Hepatocyte (in vitro differentiated cells): Measurements from ENCODE around the gene GPN1. TPM values are rescaled to one million over a fixed set of nuclear protein-coding genes. Genes with fewer than 3 reads are reported as not detected.

Source experiments
- DNase-seq: peaks from one replicate; pipeline ENCODE4 v3.0.0-alpha.2; 2016; ENCODE audit warnings: low spot score
- H2AFZ ChIP-seq: fragments of 200-600 bp; sonication (generic); 2 replicates; pipeline ENCODE4 v1.6.0; 2016; ENCODE audit warnings: antibody characterized with exemption, mild to moderate bottlenecking
- H3K27ac ChIP-seq: fragments of 200-600 bp; sonication (generic); 2 replicates; pipeline ENCODE4 v1.5.1; 2016; ENCODE audit warnings: mild to moderate bottlenecking
- H3K27me3 ChIP-seq: fragments of 200-600 bp; sonication (generic); 2 replicates; pipeline ENCODE4 v1.6.1; 2016
- H3K36me3 ChIP-seq: fragments of 200-600 bp; sonication (generic); replicated peaks from 2 replicates; pipeline ENCODE4 v1.5.1; 2016; ENCODE audit warnings: low read depth; ENCODE audit not compliant: insufficient read depth
- H3K4me1 ChIP-seq: fragments of 200-600 bp; sonication (generic); 2 replicates; pipeline ENCODE4 v1.5.1; 2016; ENCODE audit warnings: mild to moderate bottlenecking, moderate library complexity; ENCODE audit not compliant: insufficient read depth
- H3K4me2 ChIP-seq: fragments of 200-600 bp; sonication (generic); 2 replicates; pipeline ENCODE4 v1.6.0; 2016
- H3K4me3 ChIP-seq: fragments of 200-600 bp; sonication (generic); 2 replicates; pipeline ENCODE4 v1.5.1; 2016; ENCODE audit warnings: mild to moderate bottlenecking
- H3K79me2 ChIP-seq: fragments of 200-600 bp; sonication (generic); 2 replicates; pipeline ENCODE4 v1.6.0; 2017; ENCODE audit warnings: mild to moderate bottlenecking
- H3K9me2 ChIP-seq: fragments of 200-600 bp; sonication (generic); replicated peaks from 2 replicates; pipeline ENCODE4 v1.6.0; 2017; ENCODE audit warnings: mild to moderate bottlenecking; ENCODE audit not compliant: insufficient read depth
- H3K9me3 ChIP-seq: fragments of 200-600 bp; sonication (generic); 2 replicates; pipeline ENCODE4 v1.5.1; 2016; ENCODE audit warnings: low read depth, mild to moderate bottlenecking
- H4K20me1 ChIP-seq: fragments of 200-600 bp; sonication (generic); 2 replicates; pipeline ENCODE4 v1.6.0; 2016; ENCODE audit warnings: mild to moderate bottlenecking; ENCODE audit not compliant: insufficient read depth, poor library complexity, severe bottlenecking
- CTCF ChIP-seq: fragments of 200-600 bp; sonication (generic); IDR thresholded peaks from 2 replicates; pipeline ENCODE4 v1.5.1; 2016; ENCODE audit warnings: antibody characterized with exemption, mild to moderate bottlenecking; ENCODE audit not compliant: poor library complexity
- EZH2 ChIP-seq: fragments of 200-600 bp; sonication (generic); IDR thresholded peaks from 2 replicates; pipeline ENCODE4 v1.6.1; 2016; ENCODE audit warnings: antibody characterized with exemption, mild to moderate bottlenecking, borderline replicate concordance
- EZH2phosphoT487 ChIP-seq: fragments of 200-600 bp; sonication (generic); IDR thresholded peaks from one replicate; pipeline ENCODE4 v1.6.1; 2018; ENCODE audit warnings: antibody characterized with exemption, mild to moderate bottlenecking, low read depth, moderate library complexity; ENCODE audit not compliant: unreplicated experiment, severe bottlenecking
- WGBS: methylation state at CpG from one replicate; pipeline ENCODE4 v1.1.6; 2016; ENCODE audit warnings: low lambda C conversion rate; ENCODE audit errors: missing lambda C conversion rate; 5-methylcytosine and 5-hydroxymethylcytosine counted together
- polyA plus RNA-seq: library from polyadenylated mRNA; unstranded; fragments of >200 nt; fragmentation: Nextera tagmentation; extraction: Ambion mirVana; gene quantifications from 2 replicates; pipeline ENCODE4 v1.2.1, GENCODE V29; 2016
- total RNA-seq: library from RNA; depleted of rRNA; stranded (reverse); fragments of >200 nt; gene quantifications from 2 replicates; pipeline ENCODE4 v1.2.3, GENCODE V29; 2014

GPN1 gene
- total and polyA plus RNA-seq, 2 experiments from 2014 or later = 35.8 to 46.7 TPM

- no peak for TF ChIP-seq EZH2
- no peak for TF ChIP-seq CTCF
- no peak for TF ChIP-seq EZH2phosphoT487
- no peak overlapping the region for H2AFZ ChIP-seq
- no peak overlapping the region for H3K4me2 ChIP-seq
- no peak overlapping the region for H3K27ac ChIP-seq
- no peaks in the 10 kb centered on the region for H3K36me3 ChIP-seq
- no peak overlapping the region for H3K4me3 ChIP-seq
- no peaks in the 10 kb centered on the region for H3K9me3 ChIP-seq
- no peak for DNase-seq
- H3K4me1 ChIP-seq = no peaks in the 10 kb centered on the region
- WGBS = 100% methylated on average over 1 of the region's 1 CpG
- no peaks in the 10 kb centered on the region for H3K79me2 ChIP-seq
- H4K20me1 ChIP-seq = no peaks in the 10 kb centered on the region
- H3K27me3 ChIP-seq = no peaks in the 10 kb centered on the region
- no peaks in the 10 kb centered on the region for H3K9me2 ChIP-seq
Observed at GRCh38 chr2:27652790-27653189, 23.9 kb downstream of the GPN1 start.

- Histone ChIP-seq H3K9me2 (no peaks in the 10 kb centered on the region), H3K9me3 (no peaks in the 10 kb centered on the region), H2AFZ (no peak overlapping the region), H3K27me3 (no peaks in the 10 kb centered on the region), H3K4me1 (no peaks in the 10 kb centered on the region), H3K4me2 (no peak overlapping the region), H4K20me1 (no peaks in the 10 kb centered on the region), H3K27ac (no peak overlapping the region), H3K4me3 (no peak overlapping the region), H3K79me2 (no peaks in the 10 kb centered on the region), H3K36me3 (no peaks in the 10 kb centered on the region)
- no peak for DNase-seq
- WGBS = 93% methylated on average over 2 of the region's 2 CpGs
- no peak for TF ChIP-seq CTCF
- no peak for TF ChIP-seq EZH2
- no peak for TF ChIP-seq EZH2phosphoT487
Observed at GRCh38 chr2:27653397-27653796, 24.5 kb downstream of the GPN1 start.

- H3K4me2 ChIP-seq = no peak overlapping the region
- H3K9me3 ChIP-seq = no peaks in the 10 kb centered on the region
- no peak for TF ChIP-seq CTCF
- no peak for TF ChIP-seq EZH2phosphoT487
- TF ChIP-seq EZH2 = no peak
- no peak overlapping the region for H3K27ac ChIP-seq
- no peak for DNase-seq
- no peaks in the 10 kb centered on the region for H3K27me3 ChIP-seq
- H3K79me2 ChIP-seq = peaks cover 12% of the 10 kb centered on the region
- WGBS = 88% methylated on average over 7 of the region's 7 CpGs
- peaks cover 7% of the 10 kb centered on the region for H3K36me3 ChIP-seq
- no peaks in the 10 kb centered on the region for H3K9me2 ChIP-seq
- no peaks in the 10 kb centered on the region for H3K4me1 ChIP-seq
- H4K20me1 ChIP-seq = no peaks in the 10 kb centered on the region
- H2AFZ ChIP-seq = no peak overlapping the region
- no peak overlapping the region for H3K4me3 ChIP-seq
Observed at GRCh38 chr2:27655155-27655951, 26.5 kb downstream of the GPN1 start.
